Nucleus accumbens (tissue), 56 donors: ENCODE data around the gene EXOC3L4.
"Not testable (repeated sequence)": the region's sequence is repeated elsewhere in the genome, so short reads cannot be mapped to it uniquely, and the experiment has no call there.

Experiments
- DNase-seq, 56 donors: peaks; one replicate each; lab custom pipeline; 2025; lab: John Stamatoyannopoulos, UW

The EXOC3L4 gene

GRCh38 chr14:103103461-103104388, 9.2 kb downstream of the EXOC3L4 start:
- no peak for DNase-seq

GRCh38 chr14:103104389-103104653, 9.8 kb downstream of the EXOC3L4 start:
- DNase-seq: no peak

GRCh38 chr14:103104654-103105452, 10.3 kb downstream of the EXOC3L4 start:
- DNase-seq: peak in 39 of 56 donors; percentile 15 to 78 (median 35)

GRCh38 chr14:103105580-103106150, 11.1 kb downstream of the EXOC3L4 start:
- no peak for DNase-seq

GRCh38 chr14:103107455-103107854, 12.9 kb downstream of the EXOC3L4 start:
- no peak for DNase-seq

GRCh38 chr14:103107941-103108748, 13.6 kb downstream of the EXOC3L4 start:
- no peak for DNase-seq

- DNase-seq: no peak
Observed at GRCh38 chr14:103108749-103109207, 14.3 kb downstream of the EXOC3L4 start.

- no peak for DNase-seq
Observed at GRCh38 chr14:103109535-103110441, 15.3 kb downstream of the EXOC3L4 start.

GRCh38 chr14:103110681-103111231, 16.2 kb downstream of the EXOC3L4 start:
- no peak for DNase-seq

GRCh38 chr14:103111232-103111868, 16.8 kb downstream of the EXOC3L4 start:
- DNase-seq: no peak

GRCh38 chr14:103112400-103113243, 18.1 kb downstream of the EXOC3L4 start:
- DNase-seq: no peak

GRCh38 chr14:103113303-103113702, 18.8 kb downstream of the EXOC3L4 start:
- no peak for DNase-seq

- no peak for DNase-seq
Observed at GRCh38 chr14:103113774-103114173, 19.2 kb downstream of the EXOC3L4 start.

- DNase-seq: not testable (repeated sequence)
Observed at GRCh38 chr14:103115086-103115679, 20.7 kb downstream of the EXOC3L4 start.

- no peak for DNase-seq
Observed at GRCh38 chr14:103115845-103116572, 21.5 kb downstream of the EXOC3L4 start.

- DNase-seq: no peak
Observed at GRCh38 chr14:103116636-103117035, 22.1 kb downstream of the EXOC3L4 start.
